Adrenal gland (tissue), 12 donors: ENCODE results near the gene ZMYM2. TPM values are rescaled to one million over a fixed set of nuclear protein-coding genes. Genes with fewer than 3 reads are reported as not detected.

Experiments used
- DNase-seq, 7 donors: peaks; one replicate each; pipeline ENCODE4 v3.0.0-alpha.2; 2019 to 2020
- H3K27ac ChIP-seq, 5 donors: fragments of 200-600 bp; sonication (generic) in 4 of 5; 1 replicate in 3 of 5; 2 replicates in 2 of 5; pipeline versions ENCODE4 v1.5.1 to v1.8.0; 2016 to 2020; ENCODE audit warnings: mild to moderate bottlenecking in 1 of 5
- H3K27me3 ChIP-seq: fragments of 200-600 bp; 2 replicates; pipeline ENCODE4 v1.8.0; 2021
- H3K36me3 ChIP-seq, 2 donors: fragments of 200-600 bp; replicated peaks in 1 of 2; 1 replicate in 1 of 2; 2 replicates in 1 of 2; pipeline versions ENCODE4 v1.5.1 to v1.8.0; 2018 to 2022
- H3K4me1 ChIP-seq, 2 donors: fragments of 200-600 bp; replicated peaks in 1 of 2; 1 replicate in 1 of 2; 2 replicates in 1 of 2; pipeline versions ENCODE4 v1.5.1 to v1.8.0; 2018 to 2021
- H3K4me3 ChIP-seq, 4 donors: fragments of 200-600 bp; sonication (generic) in 3 of 4; one replicate each; pipeline ENCODE4 v1.5.1; 2016 to 2018
- H3K9me3 ChIP-seq, 3 donors: fragments of 200-600 bp; sonication (generic) in 1 of 3; replicated peaks in 1 of 3; 1 replicate in 2 of 3; 2 replicates in 1 of 3; pipeline versions ENCODE4 v1.5.1 to v1.8.0; 2016 to 2021
- POLR2A ChIP-seq, 2 donors: fragments of 450-650 bp; IDR thresholded peaks; one replicate each; pipeline ENCODE4 v1.6.1; 2017; ENCODE audit warnings: antibody characterized with exemption in 2 of 2, mild to moderate bottlenecking in 2 of 2, moderate library complexity in 1 of 2
- WGBS, 4 donors: extraction: QIAGEN DNeasy Blood & Tissue Kit in 2 of 4; methylation state at CpG; one replicate each; pipeline versions ENCODE4 v1.1.5 to v1.1.7; 2013 to 2017; 5-methylcytosine and 5-hydroxymethylcytosine counted together
- intact Hi-C, 2 donors: fragments of 100-400 bp; cut with DNase I; formaldehyde crosslinking; loops; one replicate each; pipeline versions ENCODE4 v1.14.1 to v1.15.0; 2022 to 2023
- polyA plus RNA-seq, 3 donors: library from polyadenylated mRNA; stranded (reverse); fragments of 200-250 nt in 2 of 3; fragments of 350-450 nt in 1 of 3; fragmentation: Illumina TruSeq in 1 of 3; extraction: RNeasy Lipid Tissue Mini Kit (QIAGEN cat#74804) in 1 of 3; gene quantifications; one replicate each; pipeline ENCODE4 v1.2.3, GENCODE V29; 2013 to 2014
- total RNA-seq, 9 donors: library from RNA; depleted of rRNA in 4 of 9; stranded (reverse); fragments of >200 nt in 4 of 9; fragments of 120-200 nt in 1 of 9; fragmentation: NEBNext Ultra II Directional in 1 of 9; extraction: Animal tissue kit (Norgen Biotek cat#: 25700) in 1 of 9; gene quantifications; one replicate each; pipeline versions ENCODE4 v1.1.0 to v1.2.4, GENCODE V29; 2013 to 2023
- TF ChIP-seq, protein P1 (sequence below), 6 experiments: fragments of 450-650 bp in 4 of 6; fragments of 200-600 bp in 2 of 6; sonication (generic) in 1 of 6; IDR thresholded peaks; 1 replicate in 5 of 6; 2 replicates in 1 of 6; pipeline versions ENCODE4 v1.5.1 to v1.8.0; 2016 to 2021; ENCODE audit warnings: antibody characterized with exemption in 6 of 6, mild to moderate bottlenecking in 2 of 6, moderate library complexity in 1 of 6
- donor health status: healthy with polysubstance abuse.
- donor health status: Bipolar disorder and iron deficiency.
- donor health status: DM: yes; HTN: yes; CAD: no.
- donor health status: DM: no; HTN: no; CAD: no.
- donor health status: DM: no; HTN: no; CAD: no.
- donor health status: DM: yes; HTN: yes; CAD: no.

The ZMYM2 gene
- total and polyA plus RNA-seq, 12 donors, result 28.0 to 125 (median 73.8) TPM

DNA sequence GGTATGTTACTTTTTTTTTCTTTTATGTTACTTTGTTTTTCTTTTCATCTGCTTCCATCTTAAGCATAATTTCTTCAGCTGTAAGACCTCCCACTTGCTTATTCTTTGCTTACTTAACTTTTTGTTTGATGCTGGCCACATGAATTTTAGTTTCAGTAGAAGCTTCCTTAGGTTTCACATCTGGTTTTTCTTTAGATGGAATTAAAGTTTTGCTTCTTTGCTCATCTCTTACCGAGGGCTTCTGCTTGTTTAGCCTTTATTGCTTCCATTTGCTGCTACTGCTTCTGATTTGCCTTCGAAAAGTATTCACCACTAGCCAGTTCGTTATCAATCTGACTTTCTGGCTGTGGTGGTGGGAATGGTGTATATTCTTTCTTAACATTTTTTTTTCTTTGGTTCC is 111.4 kb downstream of the ZMYM2 start:
- Histone ChIP-seq H3K27me3 (no peaks in the 10 kb centered on the region), H3K4me1 (no peaks in the 10 kb centered on the region), H3K27ac (no peak overlapping the region), H3K4me3 (no peak overlapping the region), H3K36me3 (peaks cover 0 to 59% of the 10 kb centered on the region in 2 donors), H3K9me3 (no peaks in the 10 kb centered on the region)
- intact Hi-C loops, result no loop called here
- DNase-seq, result no peak
- TF ChIP-seq POLR2A (IDR thresholded peaks at IDR 0.05), result no peak
- TF ChIP-seq, protein P1, sequence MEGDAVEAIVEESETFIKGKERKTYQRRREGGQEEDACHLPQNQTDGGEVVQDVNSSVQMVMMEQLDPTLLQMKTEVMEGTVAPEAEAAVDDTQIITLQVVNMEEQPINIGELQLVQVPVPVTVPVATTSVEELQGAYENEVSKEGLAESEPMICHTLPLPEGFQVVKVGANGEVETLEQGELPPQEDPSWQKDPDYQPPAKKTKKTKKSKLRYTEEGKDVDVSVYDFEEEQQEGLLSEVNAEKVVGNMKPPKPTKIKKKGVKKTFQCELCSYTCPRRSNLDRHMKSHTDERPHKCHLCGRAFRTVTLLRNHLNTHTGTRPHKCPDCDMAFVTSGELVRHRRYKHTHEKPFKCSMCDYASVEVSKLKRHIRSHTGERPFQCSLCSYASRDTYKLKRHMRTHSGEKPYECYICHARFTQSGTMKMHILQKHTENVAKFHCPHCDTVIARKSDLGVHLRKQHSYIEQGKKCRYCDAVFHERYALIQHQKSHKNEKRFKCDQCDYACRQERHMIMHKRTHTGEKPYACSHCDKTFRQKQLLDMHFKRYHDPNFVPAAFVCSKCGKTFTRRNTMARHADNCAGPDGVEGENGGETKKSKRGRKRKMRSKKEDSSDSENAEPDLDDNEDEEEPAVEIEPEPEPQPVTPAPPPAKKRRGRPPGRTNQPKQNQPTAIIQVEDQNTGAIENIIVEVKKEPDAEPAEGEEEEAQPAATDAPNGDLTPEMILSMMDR (IDR thresholded peaks at IDR 0.05), result no peak
- WGBS, 4 donors, result 81 to 89% (median 86%) methylated on average over 3 of the region's 3 CpGs

DNA sequence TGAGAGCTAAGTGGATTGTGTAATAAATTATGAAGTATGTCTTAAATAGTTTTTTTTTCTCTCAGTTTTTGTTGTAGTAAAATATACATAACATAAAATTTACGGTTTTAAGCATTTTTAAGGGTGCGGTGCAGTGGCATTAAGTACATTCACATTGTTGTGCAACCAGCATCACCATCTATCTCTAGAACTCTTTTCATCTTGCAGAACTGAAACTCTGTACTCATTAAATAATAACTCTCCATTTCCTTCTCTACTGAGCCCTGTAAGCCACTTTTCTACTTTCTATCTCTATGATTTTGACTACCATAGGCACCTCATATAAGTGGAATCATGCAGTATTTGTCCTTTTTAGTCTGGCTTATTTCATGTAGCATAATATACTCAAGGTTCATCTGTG is 115.2 kb downstream of the ZMYM2 start:
- Histone ChIP-seq H3K27ac (no peak overlapping the region), H3K9me3 (no peaks in the 10 kb centered on the region), H3K36me3 (peaks cover 0 to 22% of the 10 kb centered on the region in 2 donors), H3K27me3 (no peaks in the 10 kb centered on the region), H3K4me1 (no peaks in the 10 kb centered on the region), H3K4me3 (no peak overlapping the region)
- no peak for TF ChIP-seq POLR2A (IDR thresholded peaks at IDR 0.05)
- TF ChIP-seq, protein P1 (IDR thresholded peaks at IDR 0.05), result no peak
- WGBS, 4 donors, result 80 to 100% (median 86%) methylated on average over 2 of the region's 2 CpGs
- no peak for DNase-seq
- intact Hi-C loops, result no loop called here

DNA sequence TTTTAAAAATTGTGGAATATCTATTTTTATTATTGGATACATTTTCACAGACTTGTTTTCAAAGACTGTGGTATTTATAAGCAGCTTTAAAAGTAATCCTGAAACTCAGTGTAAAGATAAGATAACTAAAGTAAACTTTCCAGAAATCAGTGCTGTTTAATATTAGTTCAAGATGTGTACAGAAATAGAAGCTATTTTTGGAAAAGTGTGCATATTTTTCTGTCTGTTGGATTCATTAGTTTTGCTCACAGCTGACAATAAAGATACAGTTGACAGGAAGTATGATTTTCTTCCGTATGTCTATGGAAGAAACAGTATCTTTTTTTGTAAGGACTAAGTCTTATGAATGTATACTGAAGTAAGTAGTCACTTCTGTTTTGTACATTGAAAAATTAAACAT is 116.4 kb downstream of the ZMYM2 start:
- 33 to 59% (median 50%) methylated on average over 1 of the region's 1 CpG for WGBS, 4 donors
- intact Hi-C loops, result no loop called here
- no peak for TF ChIP-seq POLR2A (IDR thresholded peaks at IDR 0.05)
- TF ChIP-seq, protein P1 (IDR thresholded peaks at IDR 0.05), result no peak
- H3K27ac ChIP-seq, result no peak overlapping the region
- H3K9me3 ChIP-seq, result no peaks in the 10 kb centered on the region
- no peaks in the 10 kb centered on the region for H3K27me3 ChIP-seq
- peaks cover 0 to 18% of the 10 kb centered on the region in 2 donors for H3K36me3 ChIP-seq
- no peaks in the 10 kb centered on the region for H3K4me1 ChIP-seq
- H3K4me3 ChIP-seq, result no peak overlapping the region
- DNase-seq, result no peak

DNA sequence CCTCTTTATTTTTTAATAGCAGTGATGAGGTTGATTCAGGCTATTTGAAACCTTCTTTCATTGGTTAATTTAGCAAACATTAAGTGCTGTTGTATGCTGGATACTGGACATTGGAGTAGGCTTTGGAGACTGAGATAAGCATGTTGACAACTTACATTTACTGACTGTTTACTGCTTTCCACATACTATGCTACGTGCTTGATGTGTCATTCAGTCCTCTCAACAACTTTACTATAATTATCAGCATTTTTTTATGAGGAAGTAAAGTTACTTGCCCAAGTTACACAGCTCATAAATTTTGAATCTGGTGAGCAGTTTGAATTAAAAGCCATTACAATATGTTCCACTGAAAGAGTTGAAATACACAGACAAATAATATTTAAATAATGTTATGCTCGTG is 118.6 kb downstream of the ZMYM2 start:
- intact Hi-C loops, result no loop called here
- 85 to 94% (median 87%) methylated on average over 2 of the region's 2 CpGs for WGBS, 4 donors
- H3K9me3 ChIP-seq, result no peaks in the 10 kb centered on the region
- peaks cover 0 to 7% of the 10 kb centered on the region in 2 donors for H3K4me1 ChIP-seq
- no peaks in the 10 kb centered on the region for H3K27me3 ChIP-seq
- no peak overlapping the region for H3K27ac ChIP-seq
- no peak for TF ChIP-seq POLR2A (IDR thresholded peaks at IDR 0.05)
- TF ChIP-seq, protein P1 (IDR thresholded peaks at IDR 0.05), result no peak
- no peak overlapping the region for H3K4me3 ChIP-seq
- no peak for DNase-seq
- peaks cover 0 to 3% of the 10 kb centered on the region in 2 donors for H3K36me3 ChIP-seq
